HG03039 (cell line): ENCODE data around the gene BRD1.

ENCODE experiments used
- ATAC-seq: cut with Tn5 transposase; IDR thresholded peaks from one replicate; pipeline ENCODE4 v1.9.1; 2021; ENCODE audit warnings: mild to moderate bottlenecking, moderate library complexity; ENCODE audit not compliant: unreplicated experiment

The BRD1 gene

GRCh38 chr22:49754696-49755630, 72.7 kb downstream of the BRD1 start:
- ATAC-seq, result no peak

- ATAC-seq, result no peak
Observed at GRCh38 chr22:49753961-49754695, 73.5 kb downstream of the BRD1 start.

GRCh38 chr22:49753276-49753890, 74.3 kb downstream of the BRD1 start:
- no peak for ATAC-seq

- no peak for ATAC-seq
Observed at GRCh38 chr22:49752598-49753091, 75.0 kb downstream of the BRD1 start.

- no peak for ATAC-seq
Observed at GRCh38 chr22:49751966-49752597, 75.6 kb downstream of the BRD1 start.

- no peak for ATAC-seq
Observed at GRCh38 chr22:49751318-49751965, 76.2 kb downstream of the BRD1 start.

GRCh38 chr22:49749885-49750510, 77.7 kb downstream of the BRD1 start:
- ATAC-seq, result no peak

GRCh38 chr22:49749227-49749626, 78.4 kb downstream of the BRD1 start:
- no peak for ATAC-seq

- no peak for ATAC-seq
Observed at GRCh38 chr22:49748514-49748913, 79.2 kb downstream of the BRD1 start.

GRCh38 chr22:49747716-49748115, 80.0 kb downstream of the BRD1 start:
- ATAC-seq, result no peak

GRCh38 chr22:49747130-49747529, 80.5 kb downstream of the BRD1 start:
- ATAC-seq, result no peak

GRCh38 chr22:49746065-49746464, 81.6 kb downstream of the BRD1 start:
- no peak for ATAC-seq

- no peak for ATAC-seq
Observed at GRCh38 chr22:49740242-49740641, 87.4 kb downstream of the BRD1 start.

GRCh38 chr22:49739138-49739537, 88.5 kb downstream of the BRD1 start:
- ATAC-seq, result no peak

- ATAC-seq, result no peak
Observed at GRCh38 chr22:49738566-49738965, 89.1 kb downstream of the BRD1 start.

- no peak for ATAC-seq
Observed at GRCh38 chr22:49738006-49738405, 89.7 kb downstream of the BRD1 start.

GRCh38 chr22:49737101-49737551, 90.5 kb downstream of the BRD1 start:
- ATAC-seq, result no peak

GRCh38 chr22:49736538-49736937, 91.1 kb downstream of the BRD1 start:
- ATAC-seq, result no peak

GRCh38 chr22:49735901-49736421, 91.7 kb downstream of the BRD1 start:
- ATAC-seq, result no peak
